Measurements from ENCODE around the gene ARHGAP15. TPM values are rescaled to one million over a fixed set of nuclear protein-coding genes. Genes with fewer than 3 reads are reported as not detected.

ARHGAP15 gene
- total and polyA plus RNA-seq, 2 experiments from 2014 or later, result not detected

- Histone ChIP-seq H2AFZ (peak overlapping the region; percentile 70), H3K9me3 (ENCODE audit: low read depth) (no peaks in the 10 kb centered on the region), H3F3A (ENCODE audit: insufficient read depth) (no peaks in the 10 kb centered on the region), H3K9ac (peak overlapping the region; percentile 5; the same call in 1 of the 2 replicates), H3K27ac (no peak overlapping the region), H3K4me3 (peak overlapping the region; percentile 44), H3K27me3 (replicated peaks; ENCODE audit: insufficient read depth) (no peaks in the 10 kb centered on the region), H3K4me1 (ENCODE audit: insufficient read depth) (0 out of 2 replicates have a peak, but pooled peaks cover 12% of the 10 kb centered on the region), H3K4me2 (ENCODE audit: unreplicated experiment) (peak overlapping the region; percentile 46), H3K9me2 (ENCODE audit: insufficient read depth) (no peaks in the 10 kb centered on the region), H3K79me2 (ENCODE audit: insufficient read depth) (no peaks in the 10 kb centered on the region), H3K36me3 (ENCODE audit: low read depth) (no peaks in the 10 kb centered on the region), H4K20me1 (ENCODE audit: insufficient read depth) (no peaks in the 10 kb centered on the region)
- in situ Hi-C loops (cut with MboI), result no loop called here
- DNase-seq, result peak; percentile 21
- 4 to 5% methylated on average over 6 of the region's 6 CpGs for WGBS, 2 experiments (ENCODE audit: low coverage in 1 of 2, low lambda C conversion rate in 2 of 2, missing lambda C conversion rate in 2 of 2)
- TF ChIP-seq EZH2phosphoT487 (IDR thresholded peaks at IDR 0.05; ENCODE audit: insufficient read depth, low read depth) (no peak), EZH2 (IDR thresholded peaks at IDR 0.05; ENCODE audit: insufficient read depth, poor library complexity, severe bottlenecking) (no peak)
These were observed 587.8 kb downstream of the ARHGAP15 start for GRCh38 chr2:143717053-143717452.

- Histone ChIP-seq H2AFZ (peak overlapping the region; percentile 70), H3K4me3 (peak overlapping the region; percentile 44), H3K4me2 (ENCODE audit: unreplicated experiment) (peak overlapping the region; percentile 46), H3K36me3 (ENCODE audit: low read depth) (no peaks in the 10 kb centered on the region), H3K9ac (peak overlapping the region; percentile 5; the same call in 1 of the 2 replicates), H4K20me1 (ENCODE audit: insufficient read depth) (no peaks in the 10 kb centered on the region), H3F3A (ENCODE audit: insufficient read depth) (no peaks in the 10 kb centered on the region), H3K9me3 (ENCODE audit: low read depth) (no peaks in the 10 kb centered on the region), H3K27me3 (replicated peaks; ENCODE audit: insufficient read depth) (no peaks in the 10 kb centered on the region), H3K4me1 (ENCODE audit: insufficient read depth) (0 out of 2 replicates have a peak, but pooled peaks cover 12% of the 10 kb centered on the region), H3K27ac (no peak overlapping the region), H3K9me2 (ENCODE audit: insufficient read depth) (no peaks in the 10 kb centered on the region), H3K79me2 (ENCODE audit: insufficient read depth) (no peaks in the 10 kb centered on the region)
- in situ Hi-C loops (cut with MboI), result no loop called here
- peak; percentile 40 for DNase-seq
- 13 to 14% methylated on average over 10 of the region's 10 CpGs for WGBS, 2 experiments (ENCODE audit: low coverage in 1 of 2, low lambda C conversion rate in 2 of 2, missing lambda C conversion rate in 2 of 2)
- TF ChIP-seq EZH2phosphoT487 (IDR thresholded peaks at IDR 0.05; ENCODE audit: insufficient read depth, low read depth), result no peak
- no peak for TF ChIP-seq EZH2 (IDR thresholded peaks at IDR 0.05; ENCODE audit: insufficient read depth, poor library complexity, severe bottlenecking)
These were observed 588.4 kb downstream of the ARHGAP15 start for GRCh38 chr2:143717536-143718168.

GRCh38 chr2:143718745-143719144, 589.5 kb downstream of the ARHGAP15 start:
- no peak overlapping the region for H3K4me3 ChIP-seq

GRCh38 chr2:143719406-143719805, 590.2 kb downstream of the ARHGAP15 start:
- no peak overlapping the region for H3K4me2 ChIP-seq (ENCODE audit: unreplicated experiment)
- in situ Hi-C loops (cut with MboI), result no loop called here
- H3K79me2 ChIP-seq (ENCODE audit: insufficient read depth), result no peaks in the 10 kb centered on the region
- DNase-seq, result no peak
- no peaks in the 10 kb centered on the region for H3K9me3 ChIP-seq (ENCODE audit: low read depth)
- no peaks in the 10 kb centered on the region for H4K20me1 ChIP-seq (ENCODE audit: insufficient read depth)
- H3F3A ChIP-seq (ENCODE audit: insufficient read depth), result no peaks in the 10 kb centered on the region
- H3K27ac ChIP-seq, result no peak overlapping the region
- no peak overlapping the region for H2AFZ ChIP-seq
- no peaks in the 10 kb centered on the region for H3K36me3 ChIP-seq (ENCODE audit: low read depth)
- H3K4me3 ChIP-seq, result no peak overlapping the region
- H3K27me3 ChIP-seq (replicated peaks; ENCODE audit: insufficient read depth), result no peaks in the 10 kb centered on the region
- no peak overlapping the region for H3K9ac ChIP-seq
- TF ChIP-seq EZH2phosphoT487 (IDR thresholded peaks at IDR 0.05; ENCODE audit: insufficient read depth, low read depth) (no peak), EZH2 (IDR thresholded peaks at IDR 0.05; ENCODE audit: insufficient read depth, poor library complexity, severe bottlenecking) (no peak)
- H3K4me1 ChIP-seq (ENCODE audit: insufficient read depth), result 0 out of 2 replicates have a peak, but pooled peaks cover 12% of the 10 kb centered on the region
- H3K9me2 ChIP-seq (ENCODE audit: insufficient read depth), result no peaks in the 10 kb centered on the region
- 54 to 59% methylated on average over 2 of the region's 2 CpGs for WGBS, 2 experiments (ENCODE audit: low coverage in 1 of 2, low lambda C conversion rate in 2 of 2, missing lambda C conversion rate in 2 of 2)

More at GRCh38 chr2:143718745-143719144, 589.5 kb downstream of the ARHGAP15 start:
- H3K4me1 ChIP-seq (ENCODE audit: insufficient read depth), result 0 out of 2 replicates have a peak, but pooled peaks cover 12% of the 10 kb centered on the region
- no peaks in the 10 kb centered on the region for H3F3A ChIP-seq (ENCODE audit: insufficient read depth)
- no peaks in the 10 kb centered on the region for H4K20me1 ChIP-seq (ENCODE audit: insufficient read depth)
- in situ Hi-C loops (cut with MboI), result no loop called here
- no peak overlapping the region for H3K4me2 ChIP-seq (ENCODE audit: unreplicated experiment)
- H3K9me3 ChIP-seq (ENCODE audit: low read depth), result no peaks in the 10 kb centered on the region
- H3K27ac ChIP-seq, result no peak overlapping the region
- H3K9ac ChIP-seq, result no peak overlapping the region
- no peaks in the 10 kb centered on the region for H3K79me2 ChIP-seq (ENCODE audit: insufficient read depth)
- H3K9me2 ChIP-seq (ENCODE audit: insufficient read depth), result no peaks in the 10 kb centered on the region
- 94 to 98% methylated on average over 2 of the region's 2 CpGs for WGBS, 2 experiments (ENCODE audit: low coverage in 1 of 2, low lambda C conversion rate in 2 of 2, missing lambda C conversion rate in 2 of 2)
- no peaks in the 10 kb centered on the region for H3K36me3 ChIP-seq (ENCODE audit: low read depth)
- DNase-seq, result no peak
- no peaks in the 10 kb centered on the region for H3K27me3 ChIP-seq (replicated peaks; ENCODE audit: insufficient read depth)
- no peak for TF ChIP-seq EZH2 (IDR thresholded peaks at IDR 0.05; ENCODE audit: insufficient read depth, poor library complexity, severe bottlenecking)
- H2AFZ ChIP-seq, result no peak overlapping the region
